K562 (cell line): ENCODE measurements around the gene ZNF519. TPM values are rescaled to one million over a fixed set of nuclear protein-coding genes. Genes with fewer than 3 reads are reported as not detected.

Experiments
- ASH1L ChIP-seq: fragments of 450-650 bp; IDR thresholded peaks from 2 replicates; pipeline ENCODE4 v1.6.1; 2018; ENCODE audit warnings: borderline replicate concordance, mild to moderate bottlenecking, low read depth; ENCODE audit not compliant: partially characterized antibody
- CREB5 ChIP-seq: fragments of 250-450 bp; sonication (Bioruptor Pico); IDR thresholded peaks from 2 replicates; pipeline ENCODE4 v1.5.0; 2020; ENCODE audit warnings: mild to moderate bottlenecking
- EGR1 ChIP-seq: fragments of 450-650 bp; conservative IDR thresholded peaks from 2 replicates; pipeline ENCODE4 v1.6.1; 2017; ENCODE audit warnings: mild to moderate bottlenecking
- GTF3C2 ChIP-seq: IDR thresholded peaks from 3 replicates; pipeline ENCODE4 v1.6.1; 2011; ENCODE audit warnings: borderline replicate concordance, mild to moderate bottlenecking, moderate library complexity; ENCODE audit not compliant: insufficient read length; ENCODE audit errors: extremely low read depth
- MCM7 ChIP-seq, 2 experiments: fragments of 450-650 bp; IDR thresholded peaks; 2 replicates each; pipeline ENCODE4 v1.6.1; 2016 to 2018
- PBX2 ChIP-seq, 2 experiments: IDR thresholded peaks in 1 of 2; conservative IDR thresholded peaks in 1 of 2; 2 replicates each; pipeline ENCODE4 v1.6.1; 2016; ENCODE audit warnings: low read depth in 2 of 2, mild to moderate bottlenecking in 1 of 2, missing compliant biosample characterization in 1 of 2, missing genetic modification characterization in 1 of 2, moderate library complexity in 1 of 2
- POLR2B ChIP-seq: fragments of 450-650 bp; IDR thresholded peaks from 2 replicates; pipeline ENCODE4 v1.6.1; 2018; ENCODE audit warnings: low read depth; ENCODE audit not compliant: partially characterized antibody
- PRPF4 ChIP-seq: fragments of 200-400 bp; formaldehyde crosslinking; IDR thresholded peaks from one replicate; pipeline ENCODE4 v1.6.1; 2017; ENCODE audit warnings: low read length, low read depth, mild to moderate bottlenecking; ENCODE audit not compliant: insufficient read depth, poor library complexity, severe bottlenecking
- RBBP5 ChIP-seq: fragments of 200-600 bp; sonication (generic); IDR thresholded peaks from 2 replicates; pipeline ENCODE4 v1.6.1; 2012; ENCODE audit warnings: borderline replicate concordance, mild to moderate bottlenecking, low read length, control low read depth, inconsistent platforms; ENCODE audit not compliant: insufficient read depth, poor library complexity, severe bottlenecking
- ZNF280B ChIP-seq: fragments of 250-450 bp; sonication (Bioruptor Pico); IDR thresholded peaks from 2 replicates; pipeline ENCODE4 v1.5.1; 2021; ENCODE audit warnings: mild to moderate bottlenecking
- polyA plus RNA-seq, 8 experiments: library from polyadenylated mRNA; depleted of rRNA in 4 of 8; stranded (reverse) in 5 of 8; unstranded in 3 of 8; fragments of >200 nt; fragmentation: Nextera tagmentation in 2 of 8; fragmentation: Illumina TruSeq in 1 of 8; extraction: Ambion mirVana in 2 of 8; extraction: Trizol in 1 of 8; gene quantifications; 2 replicates each; pipeline versions ENCODE4 v1.2.1 to v1.2.3, GENCODE V29; 2011 to 2014; ENCODE audit warnings: inconsistent platforms in 1 of 8, missing spikeins in 1 of 8
- total RNA-seq, 7 experiments: library from RNA; depleted of rRNA in 6 of 7; stranded (reverse); fragments of >200 nt in 6 of 7; fragmentation: Illumina TruSeq in 2 of 7; extraction: Trizol in 2 of 7; gene quantifications; 2 replicates each; pipeline versions ENCODE4 v1.2.1 to v1.2.3, GENCODE V29; 2011 to 2021; ENCODE audit warnings: low replicate concordance in 1 of 7

The ZNF519 gene
- total and polyA plus RNA-seq, 9 of the 15 experiments (the other 6 are each of a cell fraction or from before 2014, with no cell fraction given) = 5.1 to 15.1 (median 7.9) TPM

GRCh38 chr18:14117606-14118005 lies 14.6 kb downstream of the ZNF519 start (continued):
- no peak for TF ChIP-seq CREB5 (CRISPR knock-in tag)
- no peak for TF ChIP-seq POLR2B
- no peak for TF ChIP-seq PBX2 (CRISPR knock-in tag; IDR thresholded peaks at IDR 0.05; ENCODE audit: low read depth)
- no peak for TF ChIP-seq PBX2 (tag; conservative IDR thresholded peaks at IDR 0.05; ENCODE audit: low read depth)
- TF ChIP-seq GTF3C2 = no peak
- no peak for TF ChIP-seq ZNF280B
- TF ChIP-seq PRPF4 = no peak
- no peak for TF ChIP-seq MCM7 (IDR thresholded peaks at IDR 0.05)
- TF ChIP-seq ASH1L = no peak
- no peak for TF ChIP-seq EGR1
- no peak for TF ChIP-seq RBBP5
